H1 (cell line): ENCODE measurements around the gene TECRL. TPM values are rescaled to one million over a fixed set of nuclear protein-coding genes. Genes with fewer than 3 reads are reported as not detected.

Experiments used
- CTCF ChIA-PET: fragments of 300-600 bp; sonication (Branson Sonifier 250); formaldehyde crosslinking; loops from one replicate; lab custom pipeline; 2021; ENCODE audit not compliant: partially characterized antibody; lab: Charles Lee
- POLR2A ChIA-PET: fragments of 300-600 bp; sonication (Branson Sonifier 250); formaldehyde crosslinking; loops from one replicate; lab custom pipeline; 2021; ENCODE audit warnings: inconsistent platforms; ENCODE audit not compliant: partially characterized antibody; lab: Charles Lee
- DNase-seq, 2 experiments: peaks; one replicate each; pipeline versions ENCODE4 v3.0.0 to v3.0.0-alpha.2; 2010 to 2022; ENCODE audit warnings: low spot score in 2 of 2, low read depth in 1 of 2, mixed read lengths in 1 of 2
- FAIRE-seq: peaks from 2 replicates; lab custom pipeline; 2011; peaks lifted over from hg19 to GRCh38; lab: Jason Lieb, UNC
- H2AFZ ChIP-seq: 2 replicates; pipeline ENCODE4 v1.8.1; 2012; ENCODE audit warnings: low read length, inconsistent platforms
- H2AK5ac ChIP-seq: 2 replicates; pipeline ENCODE4 v1.6.1; 2013; ENCODE audit warnings: low read depth, low read length
- H2BK120ac ChIP-seq: replicated peaks from 2 replicates; pipeline ENCODE3; 2013; ENCODE audit warnings: low read depth, low read length, inconsistent platforms
- H2BK12ac ChIP-seq: 2 replicates; pipeline ENCODE4 v1.6.1; 2013; ENCODE audit warnings: low read depth, low read length
- H2BK15ac ChIP-seq: 2 replicates; pipeline ENCODE4 v1.6.1; 2013; ENCODE audit warnings: low read length
- H2BK20ac ChIP-seq: 2 replicates; pipeline ENCODE4 v1.6.1; 2013; ENCODE audit warnings: low read length
- H2BK5ac ChIP-seq: 2 replicates; pipeline ENCODE4 v1.6.1; 2013; ENCODE audit warnings: low read depth, low read length
- H3K14ac ChIP-seq: 2 replicates; pipeline ENCODE4 v1.6.1; 2013; ENCODE audit warnings: inconsistent platforms; ENCODE audit not compliant: insufficient read length
- H3K18ac ChIP-seq: 2 replicates; pipeline ENCODE4 v1.6.1; 2013; ENCODE audit warnings: low read length; ENCODE audit errors: extremely low read depth
- H3K23ac ChIP-seq: 2 replicates; pipeline ENCODE4 v1.6.1; 2013; ENCODE audit warnings: inconsistent platforms; ENCODE audit not compliant: insufficient read length
- H3K23me2 ChIP-seq: 2 replicates; pipeline ENCODE4 v1.6.1; 2013; ENCODE audit warnings: low read depth, low read length
- H3K27ac ChIP-seq: 2 replicates; pipeline ENCODE4 v1.6.1; 2011; ENCODE audit warnings: low read depth, low read length, inconsistent platforms
- H3K27me3 ChIP-seq, 4 experiments: replicated peaks in 1 of 4; 1 replicate in 1 of 4; 2 replicates in 3 of 4; pipeline versions ENCODE4 v1.6.1 to v1.8.1; 2011 to 2013; ENCODE audit warnings: low read length in 3 of 4, mild to moderate bottlenecking in 3 of 4, inconsistent platforms in 2 of 4, mixed read lengths in 2 of 4, moderate library complexity in 1 of 4; ENCODE audit not compliant: control insufficient read depth in 3 of 4, insufficient read depth in 3 of 4; ENCODE audit errors: extremely low read depth in 1 of 4
- H3K36me3 ChIP-seq, 4 experiments: 2 replicates each; pipeline versions ENCODE4 v1.6.1 to v1.8.1; 2011 to 2013; ENCODE audit warnings: mild to moderate bottlenecking in 4 of 4, low read length in 3 of 4, moderate library complexity in 2 of 4, control low read depth in 1 of 4, inconsistent platforms in 1 of 4; ENCODE audit not compliant: insufficient read depth in 4 of 4, control insufficient read depth in 2 of 4
- H3K4ac ChIP-seq: replicated peaks from 2 replicates; pipeline ENCODE3; 2013; ENCODE audit warnings: low read length, low read depth, mixed read lengths, inconsistent platforms; ENCODE audit not compliant: insufficient read length
- H3K4me1 ChIP-seq, 4 experiments: replicated peaks in 1 of 4; 1 replicate in 1 of 4; 2 replicates in 3 of 4; pipeline versions ENCODE4 v1.6.1 to v1.8.1; 2011 to 2013; ENCODE audit warnings: low read length in 3 of 4, inconsistent platforms in 2 of 4, mixed read lengths in 1 of 4; ENCODE audit not compliant: insufficient read depth in 4 of 4, control insufficient read depth in 3 of 4
- H3K4me2 ChIP-seq, 2 experiments: 2 replicates each; pipeline versions ENCODE4 v1.6.1 to v1.8.1; 2011 to 2013; ENCODE audit warnings: low read depth in 2 of 2, low read length in 2 of 2, control low read depth in 1 of 2, inconsistent platforms in 1 of 2, mild to moderate bottlenecking in 1 of 2; ENCODE audit not compliant: insufficient read depth in 1 of 2
- H3K4me3 ChIP-seq, 4 experiments: fragments of 200-600, 300-600 bp in 1 of 4; sonication (generic), shearing (Covaris generic), sonication (Bioruptor Twin) in 1 of 4; 2 replicates each; pipeline versions ENCODE4 v1.5.1 to v1.8.1; 2011 to 2016; ENCODE audit warnings: low read length in 4 of 4, low read depth in 3 of 4, control low read depth in 2 of 4, inconsistent platforms in 2 of 4, mild to moderate bottlenecking in 2 of 4, mixed read lengths in 1 of 4, moderate library complexity in 1 of 4; ENCODE audit not compliant: insufficient read depth in 2 of 4; ENCODE audit errors: extremely low read depth in 1 of 4
- H3K56ac ChIP-seq: replicated peaks from 2 replicates; pipeline ENCODE3; 2013; ENCODE audit warnings: low read depth, mild to moderate bottlenecking, mixed read lengths, low read length, inconsistent platforms; ENCODE audit not compliant: insufficient read length
- H3K79me1 ChIP-seq: 2 replicates; pipeline ENCODE4 v1.6.1; 2013; ENCODE audit warnings: low read depth, low read length, control low read depth
- H3K79me2 ChIP-seq, 2 experiments: 2 replicates each; pipeline versions ENCODE4 v1.6.1 to v1.8.1; 2012 to 2013; ENCODE audit warnings: low read length in 2 of 2, mild to moderate bottlenecking in 2 of 2, inconsistent platforms in 1 of 2; ENCODE audit not compliant: insufficient read depth in 2 of 2, control insufficient read depth in 1 of 2
- H3K9ac ChIP-seq, 4 experiments: replicated peaks in 1 of 4; 1 replicate in 1 of 4; 2 replicates in 3 of 4; pipeline versions ENCODE4 v1.6.1 to v1.8.1; 2011 to 2013; ENCODE audit warnings: low read depth in 3 of 4, low read length in 3 of 4, control low read depth in 2 of 4, mild to moderate bottlenecking in 2 of 4, moderate library complexity in 2 of 4, inconsistent platforms in 1 of 4; ENCODE audit errors: extremely low read depth in 1 of 4
- H3K9me3 ChIP-seq, 2 experiments: 2 replicates each; pipeline versions ENCODE4 v1.6.1 to v1.8.1; 2012 to 2013; ENCODE audit warnings: mild to moderate bottlenecking in 2 of 2, moderate library complexity in 2 of 2, control low read depth in 1 of 2, inconsistent platforms in 1 of 2, low read depth in 1 of 2, low read length in 1 of 2, mixed read lengths in 1 of 2; ENCODE audit not compliant: insufficient read depth in 2 of 2
- H4K20me1 ChIP-seq, 2 experiments: replicated peaks in 1 of 2; 2 replicates each; pipeline versions ENCODE3 to v1.8.1; 2011 to 2013; ENCODE audit warnings: inconsistent platforms in 2 of 2, low read length in 2 of 2, mild to moderate bottlenecking in 1 of 2; ENCODE audit not compliant: insufficient read depth in 2 of 2, control insufficient read depth in 1 of 2
- H4K5ac ChIP-seq: 2 replicates; pipeline ENCODE4 v1.6.1; 2013; ENCODE audit warnings: low read length, low read depth, mixed read lengths, inconsistent platforms; ENCODE audit not compliant: insufficient read length
- H4K8ac ChIP-seq: 2 replicates; pipeline ENCODE4 v1.8.0; 2013; ENCODE audit warnings: mild to moderate bottlenecking, moderate library complexity, low read length, inconsistent platforms; ENCODE audit not compliant: insufficient read depth; ENCODE audit errors: extremely low read depth
- H4K91ac ChIP-seq: replicated peaks from 2 replicates; pipeline ENCODE3; 2013; ENCODE audit warnings: low read length, mixed read lengths, inconsistent platforms; ENCODE audit not compliant: insufficient read length
- ATF3 ChIP-seq: IDR thresholded peaks from 2 replicates; pipeline ENCODE4 v1.6.1; 2011; ENCODE audit warnings: low read depth, mild to moderate bottlenecking, low read length; ENCODE audit not compliant: insufficient read depth
- CBX5 ChIP-seq: fragments of 300-800, 300-1000 bp; sonication (generic); IDR thresholded peaks from 2 replicates; pipeline ENCODE4 v1.7.1; 2016; ENCODE audit warnings: antibody characterized with exemption, low read length, low read depth
- CEBPB ChIP-seq: IDR thresholded peaks from 2 replicates; pipeline ENCODE4 v1.6.1; 2012; ENCODE audit warnings: low read depth, low read length
- CREB1 ChIP-seq: IDR thresholded peaks from 2 replicates; pipeline ENCODE4 v1.6.1; 2012; ENCODE audit warnings: inconsistent platforms
- EGR1 ChIP-seq: IDR thresholded peaks from 2 replicates; pipeline ENCODE4 v1.6.1; 2011; ENCODE audit warnings: low read depth, low read length, borderline replicate concordance
- EZH2 ChIP-seq: fragments of 200-600 bp; sonication (generic); IDR thresholded peaks from 2 replicates; pipeline ENCODE4 v1.7.1; 2012; ENCODE audit warnings: low read depth, mild to moderate bottlenecking, moderate library complexity, low read length, inconsistent platforms; ENCODE audit not compliant: severe bottlenecking
- GABPA ChIP-seq: IDR thresholded peaks from 2 replicates; pipeline ENCODE4 v1.6.1; 2011; ENCODE audit warnings: mild to moderate bottlenecking, low read length, moderate library complexity, borderline replicate concordance; ENCODE audit not compliant: insufficient read depth
- HDAC6 ChIP-seq: IDR thresholded peaks from one replicate; pipeline ENCODE4 v1.7.1; 2012; ENCODE audit warnings: low read depth, mild to moderate bottlenecking, inconsistent platforms, low read length, moderate library complexity
- RXRA ChIP-seq: IDR thresholded peaks from 2 replicates; pipeline ENCODE4 v1.6.1; 2011; ENCODE audit warnings: low read depth, mild to moderate bottlenecking, low read length, moderate library complexity; ENCODE audit not compliant: insufficient read depth
- SIN3A ChIP-seq, 2 experiments: IDR thresholded peaks in 1 of 2; conservative IDR thresholded peaks in 1 of 2; 2 replicates each; pipeline ENCODE4 v1.6.1; 2011 to 2012; ENCODE audit warnings: low read length in 2 of 2, improper control_type of control experiment in 1 of 2, low read depth in 1 of 2, mild to moderate bottlenecking in 1 of 2
- SP4 ChIP-seq: IDR thresholded peaks from 2 replicates; pipeline ENCODE4 v1.6.1; 2012; ENCODE audit warnings: low read length, inconsistent platforms
- SRF ChIP-seq: IDR thresholded peaks from 2 replicates; pipeline ENCODE4 v1.6.1; 2011; ENCODE audit warnings: mild to moderate bottlenecking, low read depth, low read length, moderate library complexity
- TAF7 ChIP-seq: optimal IDR thresholded peaks from 2 replicates; pipeline ENCODE3; 2011; ENCODE audit warnings: low read depth, mild to moderate bottlenecking, inconsistent platforms, low read length, moderate library complexity, borderline replicate concordance
- TEAD4 ChIP-seq: IDR thresholded peaks from 2 replicates; pipeline ENCODE4 v1.6.1; 2012; ENCODE audit warnings: low read depth, low read length, inconsistent platforms, mixed read lengths
- WGBS, 2 experiments: shearing (Covaris generic) in 1 of 2; methylation state at CpG; one replicate each; pipeline versions ENCODE4 v1.1.6 to v1.1.7; 2013 to 2015; ENCODE audit warnings: low lambda C conversion rate in 2 of 2, mixed read lengths in 2 of 2, inconsistent platforms in 1 of 2, low coverage in 1 of 2, missing lambda C conversion rate in 1 of 2; ENCODE audit not compliant: insufficient replicate concordance in 2 of 2, insufficient coverage in 1 of 2, insufficient read length in 1 of 2; ENCODE audit errors: extremely low coverage in 1 of 2, missing lambda C conversion rate in 1 of 2; 5-methylcytosine and 5-hydroxymethylcytosine counted together
- polyA plus RNA-seq, 7 experiments: library from polyadenylated mRNA; depleted of rRNA in 3 of 7; stranded (reverse) in 5 of 7; unstranded in 2 of 7; fragments of >200 nt in 5 of 7; fragments of 200-250 nt in 2 of 7; gene quantifications; 1 replicate in 5 of 7; 2 replicates in 1 of 7; 4 replicates in 1 of 7; pipeline versions ENCODE4 v1.2.1 to v1.2.3, GENCODE V29; 2011 to 2013; ENCODE audit warnings: missing spikeins in 2 of 7, mixed read lengths in 2 of 7
- total RNA-seq: library from RNA; stranded (reverse); fragmentation: NEBNext Ultra II Directional; extraction: Animal tissue kit (Norgen Biotek cat#: 25700); gene quantifications from 2 replicates; pipeline ENCODE4 v1.2.1, GENCODE V29; 2021

Gene TECRL
- total and polyA plus RNA-seq, 2 of the 8 experiments (the other 6 are each of a cell fraction or from before 2014, with no cell fraction given): not detected

GRCh38 chr4:64306255-64306565, 103.0 kb downstream of the TECRL start:
- no peak overlapping the region for H2AK5ac ChIP-seq
- no peak overlapping the region for H3K4me2 ChIP-seq
- DNase-seq (no peak), FAIRE-seq (no peak)
- H4K20me1 ChIP-seq: no peaks in the 10 kb centered on the region
- ChIA-PET CTCF (interaction anchor here (1.1 kb wide), 1 partner anchor 9 kb away, joined by 3 read pairs; no protein-coding TSS in a partner anchor), POLR2A (no interaction called here)
- no peak overlapping the region for H2AFZ ChIP-seq
- H4K5ac ChIP-seq: no peak overlapping the region
- no peaks in the 10 kb centered on the region for H3K27me3 ChIP-seq
- no peak overlapping the region for H3K23ac ChIP-seq
- WGBS, 2 experiments: 91% methylated on average over 4 of the region's 4 CpGs; no CpG with 5 or more reads in 1 of the 2 experiments
- no peaks in the 10 kb centered on the region for H3K9me3 ChIP-seq
- no peak overlapping the region for H3K56ac ChIP-seq
- no peaks in the 10 kb centered on the region for H3K36me3 ChIP-seq
- H3K4ac ChIP-seq: no peak overlapping the region
- no peak overlapping the region for H3K9ac ChIP-seq
- no peak overlapping the region for H4K91ac ChIP-seq
- H3K23me2 ChIP-seq: no peaks in the 10 kb centered on the region
- H2BK15ac ChIP-seq: no peak overlapping the region
- no peak overlapping the region for H3K18ac ChIP-seq
- H3K14ac ChIP-seq: no peak overlapping the region
- no peak overlapping the region for H2BK5ac ChIP-seq
- no peaks in the 10 kb centered on the region for H3K4me1 ChIP-seq
- no peaks in the 10 kb centered on the region for H3K79me2 ChIP-seq
- H2BK120ac ChIP-seq: no peak overlapping the region
- no peak overlapping the region for H3K27ac ChIP-seq
- H3K79me1 ChIP-seq: no peaks in the 10 kb centered on the region
- no peak overlapping the region for H3K4me3 ChIP-seq
- H4K8ac ChIP-seq: no peak overlapping the region
- H2BK20ac ChIP-seq: no peak overlapping the region
- TF ChIP-seq CBX5 (no peak), TEAD4 (no peak), TAF7 (no peak), ATF3 (no peak), HDAC6 (no peak), RXRA (no peak), CREB1 (no peak), SIN3A (conservative IDR thresholded peaks at IDR 0.05 in 1 of 2, IDR thresholded peaks at IDR 0.05 in 1 of 2; ENCODE audit: low read depth in 1 of 2, low read length in 2 of 2) (no peak), GABPA (no peak), EGR1 (no peak), CEBPB (no peak), EZH2 (no peak), SRF (no peak), SP4 (no peak)
- TF ChIP-seq, all 59 proteins: peak for 0
- no peak overlapping the region for H2BK12ac ChIP-seq
